Measurements from ENCODE around the gene KRTAP20-3.

Gene KRTAP20-3

DNA sequence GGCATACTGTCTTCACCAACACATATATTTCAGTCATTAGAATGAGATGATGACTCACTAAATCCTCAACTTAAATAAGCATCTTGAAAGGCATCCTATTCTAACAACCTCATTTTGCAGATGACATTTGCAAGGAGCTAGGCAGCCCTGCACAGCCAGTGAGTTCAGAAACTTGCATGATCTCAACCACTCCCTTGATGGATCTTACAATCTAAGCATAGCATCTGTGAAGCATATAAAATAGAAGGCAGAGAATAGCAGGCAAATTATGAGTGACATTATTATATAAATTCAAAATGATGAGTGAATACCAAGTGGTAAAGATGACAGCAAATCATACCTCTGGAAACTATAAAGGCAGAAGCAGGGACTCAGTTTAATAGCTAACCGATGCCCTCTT, 31.6 kb downstream of the KRTAP20-3 start:
- H3K27me3 ChIP-seq (ENCODE audit: control insufficient read depth, insufficient read depth, low read length, poor library complexity, severe bottlenecking), result no peaks in the 10 kb centered on the region
- H3K4me3 ChIP-seq (ENCODE audit: insufficient read depth, low read depth, low read length), result no peak overlapping the region
- no peaks in the 10 kb centered on the region for H3K4me1 ChIP-seq (ENCODE audit: control insufficient read depth, insufficient read depth, low read length)
- WGBS, 2 experiments, result 89 to 100% methylated on average over 1 of the region's 1 CpG
- no peak overlapping the region for H3K27ac ChIP-seq (ENCODE audit: insufficient read depth, low read depth, low read length, poor library complexity, severe bottlenecking)
- H3K36me3 ChIP-seq (ENCODE audit: control insufficient read depth, insufficient read depth, low read length), result no peaks in the 10 kb centered on the region
- H3K9me3 ChIP-seq (ENCODE audit: control insufficient read depth, low read length), result no peaks in the 10 kb centered on the region

DNA sequence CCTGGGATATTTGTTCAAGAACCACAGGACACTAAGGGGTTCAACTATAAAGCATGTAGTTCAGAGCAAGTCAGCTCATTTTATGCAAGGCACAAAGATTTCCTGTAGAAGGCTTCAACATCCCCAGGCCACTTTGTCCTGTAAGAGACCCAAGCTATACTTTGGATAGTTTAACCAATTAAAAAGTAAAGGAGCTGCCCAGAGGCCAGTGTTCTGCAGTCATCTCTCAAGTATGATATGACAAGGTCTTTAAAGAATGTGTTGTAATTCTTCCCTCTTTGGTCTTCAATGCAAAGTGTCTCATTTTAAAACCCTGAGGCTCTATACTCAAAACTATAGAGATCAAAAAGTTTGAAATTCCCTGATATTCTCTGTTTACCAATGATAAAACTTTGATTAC, 34.1 kb downstream of the KRTAP20-3 start:
- Histone ChIP-seq H3K36me3 (ENCODE audit: control insufficient read depth, insufficient read depth, low read length) (no peaks in the 10 kb centered on the region), H3K4me3 (ENCODE audit: insufficient read depth, low read depth, low read length) (no peak overlapping the region), H3K27ac (ENCODE audit: insufficient read depth, low read depth, low read length, poor library complexity, severe bottlenecking) (no peak overlapping the region), H3K27me3 (ENCODE audit: control insufficient read depth, insufficient read depth, low read length, poor library complexity, severe bottlenecking) (no peaks in the 10 kb centered on the region), H3K9me3 (ENCODE audit: control insufficient read depth, low read length) (no peaks in the 10 kb centered on the region), H3K4me1 (ENCODE audit: control insufficient read depth, insufficient read depth, low read length) (no peaks in the 10 kb centered on the region)

DNA sequence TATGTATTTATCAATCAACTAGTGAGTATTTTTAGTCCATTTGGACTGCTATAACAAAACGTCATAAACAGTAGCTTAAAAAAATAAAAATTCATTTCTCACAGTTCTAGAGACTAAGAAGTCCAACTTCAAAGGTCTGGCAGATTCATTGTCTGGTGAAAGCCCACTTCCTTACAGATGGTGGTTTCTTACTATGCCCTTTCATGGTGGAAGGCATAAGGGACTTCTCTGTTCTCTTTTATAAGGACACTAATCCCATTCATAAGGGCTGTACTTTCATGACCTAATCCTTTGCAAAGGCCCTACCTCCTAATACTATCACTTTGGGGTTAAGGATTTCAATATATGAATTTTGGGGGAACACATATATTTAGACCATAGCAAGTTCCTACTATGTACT, 37.9 kb downstream of the KRTAP20-3 start:
- Histone ChIP-seq H3K27me3 (ENCODE audit: control insufficient read depth, insufficient read depth, low read length, poor library complexity, severe bottlenecking) (no peaks in the 10 kb centered on the region), H3K4me1 (ENCODE audit: control insufficient read depth, insufficient read depth, low read length) (no peaks in the 10 kb centered on the region), H3K9me3 (ENCODE audit: control insufficient read depth, low read length) (no peaks in the 10 kb centered on the region), H3K36me3 (ENCODE audit: control insufficient read depth, insufficient read depth, low read length) (no peaks in the 10 kb centered on the region), H3K4me3 (ENCODE audit: insufficient read depth, low read depth, low read length) (no peak overlapping the region), H3K27ac (ENCODE audit: insufficient read depth, low read depth, low read length, poor library complexity, severe bottlenecking) (no peak overlapping the region)
- WGBS, 2 experiments, result 67 to 88% methylated on average over 1 of the region's 1 CpG

DNA sequence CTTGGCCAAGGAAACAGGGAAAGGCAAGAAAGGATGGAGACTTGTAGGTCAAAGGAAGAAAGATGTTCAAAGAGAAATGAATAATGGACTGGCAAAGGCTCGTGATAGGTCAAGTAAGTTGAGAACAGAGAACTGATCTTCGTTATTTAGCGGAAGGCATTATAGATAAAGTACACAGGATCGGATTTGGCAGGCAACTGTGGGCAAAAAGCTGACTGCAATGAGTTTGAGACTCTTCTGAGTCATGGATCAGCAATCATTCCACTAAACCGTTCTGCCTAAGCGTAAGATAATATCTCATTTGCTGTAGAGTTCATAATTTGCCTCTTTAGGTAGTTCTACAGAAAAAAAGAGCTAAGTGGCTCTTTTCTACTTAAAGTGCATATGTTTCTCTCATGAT, 41.8 kb downstream of the KRTAP20-3 start:
- H3K4me1 ChIP-seq (ENCODE audit: control insufficient read depth, insufficient read depth, low read length), result no peaks in the 10 kb centered on the region
- H3K36me3 ChIP-seq (ENCODE audit: control insufficient read depth, insufficient read depth, low read length), result no peaks in the 10 kb centered on the region
- H3K27me3 ChIP-seq (ENCODE audit: control insufficient read depth, insufficient read depth, low read length, poor library complexity, severe bottlenecking), result no peaks in the 10 kb centered on the region
- no peak overlapping the region for H3K27ac ChIP-seq (ENCODE audit: insufficient read depth, low read depth, low read length, poor library complexity, severe bottlenecking)
- H3K9me3 ChIP-seq (ENCODE audit: control insufficient read depth, low read length), result no peaks in the 10 kb centered on the region
- 90 to 91% methylated on average over 6 of the region's 6 CpGs for WGBS, 2 experiments
- H3K4me3 ChIP-seq (ENCODE audit: insufficient read depth, low read depth, low read length), result no peak overlapping the region

DNA sequence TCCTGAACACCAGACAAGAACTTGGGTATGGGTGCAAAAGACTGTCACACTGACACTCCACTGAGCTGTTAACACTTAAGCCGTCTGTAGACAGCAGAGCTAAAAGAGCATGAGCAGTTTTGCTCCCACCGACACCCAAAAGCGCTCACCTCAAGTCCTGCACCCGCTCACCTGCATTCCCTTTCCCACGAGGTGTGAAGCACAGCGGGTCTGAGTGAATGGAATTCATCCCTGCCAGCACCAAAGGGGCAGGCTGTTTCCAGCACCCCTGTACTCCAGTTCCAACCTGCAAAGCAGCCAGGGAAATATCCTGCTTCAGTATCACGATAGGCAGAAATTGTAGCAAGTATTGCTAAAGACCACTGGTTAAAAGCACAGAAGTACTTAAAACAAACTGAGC, 47.2 kb downstream of the KRTAP20-3 start:
- no peak overlapping the region for H3K27ac ChIP-seq (ENCODE audit: insufficient read depth, low read depth, low read length, poor library complexity, severe bottlenecking)

More for the DNA sequence above, 47.2 kb downstream of the KRTAP20-3 start:
- Histone ChIP-seq H3K4me3 (ENCODE audit: insufficient read depth, low read depth, low read length) (no peak overlapping the region), H3K27me3 (ENCODE audit: control insufficient read depth, insufficient read depth, low read length, poor library complexity, severe bottlenecking) (no peaks in the 10 kb centered on the region), H3K36me3 (ENCODE audit: control insufficient read depth, insufficient read depth, low read length) (no peaks in the 10 kb centered on the region), H3K4me1 (ENCODE audit: control insufficient read depth, insufficient read depth, low read length) (no peaks in the 10 kb centered on the region), H3K9me3 (ENCODE audit: control insufficient read depth, low read length) (no peaks in the 10 kb centered on the region)
- WGBS, 2 experiments, result 83 to 85% methylated on average over 7 of the region's 7 CpGs
